Measurements from ENCODE around the gene CYP2A6. TPM values are rescaled to one million over a fixed set of nuclear protein-coding genes. Genes with fewer than 3 reads are reported as not detected.
"Not testable (repeated sequence)": the region's sequence is repeated elsewhere in the genome, so short reads cannot be mapped to it uniquely, and the experiment has no call there.

The CYP2A6 gene
- total and polyA plus RNA-seq, 12 donors = 0.11 to 2.1 (median 0.57) TPM; not detected in 1

DNA sequence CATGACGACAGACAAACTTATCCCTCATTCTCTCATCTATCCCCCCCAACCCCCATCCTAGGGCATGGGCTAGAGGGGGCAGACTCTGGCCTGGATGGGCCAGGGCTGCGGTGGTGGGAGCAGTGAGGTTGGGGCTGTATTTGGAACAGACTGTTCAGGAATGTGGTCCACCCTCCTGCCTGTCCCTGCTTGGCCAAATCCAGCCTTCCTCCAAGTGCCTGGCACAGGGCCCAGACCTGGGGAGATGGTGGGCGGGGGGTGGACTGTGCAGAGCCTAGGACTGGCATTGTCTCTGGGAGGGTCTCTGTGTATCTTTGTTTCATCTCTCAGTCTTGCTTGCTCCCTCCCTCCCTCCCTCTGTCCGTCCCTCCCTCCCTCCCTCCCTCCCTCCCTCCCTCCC, 37.1 kb downstream of the CYP2A6 start:
- intact Hi-C loops (cut with DNase I) = no loop called here
- Histone ChIP-seq H3K4me3 (no peak overlapping the region), H3K36me3 (replicated peaks in 1 of 2) (peaks cover 0 to 14% of the 10 kb centered on the region in 2 donors), H3K4me1 (replicated peaks in 1 of 2) (peaks cover 9 to 19% of the 10 kb centered on the region in 2 donors), H3K9me3 (replicated peaks in 1 of 3) (no peaks in the 10 kb centered on the region), H3K27me3 (no peaks in the 10 kb centered on the region), H3K27ac (peak overlapping the region in 1 of 5 donors; percentile 58)
- TF ChIP-seq POLR2A (IDR thresholded peaks at IDR 0.05) = no peak
- TF ChIP-seq, protein P1, sequence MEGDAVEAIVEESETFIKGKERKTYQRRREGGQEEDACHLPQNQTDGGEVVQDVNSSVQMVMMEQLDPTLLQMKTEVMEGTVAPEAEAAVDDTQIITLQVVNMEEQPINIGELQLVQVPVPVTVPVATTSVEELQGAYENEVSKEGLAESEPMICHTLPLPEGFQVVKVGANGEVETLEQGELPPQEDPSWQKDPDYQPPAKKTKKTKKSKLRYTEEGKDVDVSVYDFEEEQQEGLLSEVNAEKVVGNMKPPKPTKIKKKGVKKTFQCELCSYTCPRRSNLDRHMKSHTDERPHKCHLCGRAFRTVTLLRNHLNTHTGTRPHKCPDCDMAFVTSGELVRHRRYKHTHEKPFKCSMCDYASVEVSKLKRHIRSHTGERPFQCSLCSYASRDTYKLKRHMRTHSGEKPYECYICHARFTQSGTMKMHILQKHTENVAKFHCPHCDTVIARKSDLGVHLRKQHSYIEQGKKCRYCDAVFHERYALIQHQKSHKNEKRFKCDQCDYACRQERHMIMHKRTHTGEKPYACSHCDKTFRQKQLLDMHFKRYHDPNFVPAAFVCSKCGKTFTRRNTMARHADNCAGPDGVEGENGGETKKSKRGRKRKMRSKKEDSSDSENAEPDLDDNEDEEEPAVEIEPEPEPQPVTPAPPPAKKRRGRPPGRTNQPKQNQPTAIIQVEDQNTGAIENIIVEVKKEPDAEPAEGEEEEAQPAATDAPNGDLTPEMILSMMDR (IDR thresholded peaks at IDR 0.05) = no peak
- DNase-seq = no peak
- 21 to 55% (median 39%) methylated on average over 2 to 4 of the region's 4 CpGs for WGBS, 4 donors

DNA sequence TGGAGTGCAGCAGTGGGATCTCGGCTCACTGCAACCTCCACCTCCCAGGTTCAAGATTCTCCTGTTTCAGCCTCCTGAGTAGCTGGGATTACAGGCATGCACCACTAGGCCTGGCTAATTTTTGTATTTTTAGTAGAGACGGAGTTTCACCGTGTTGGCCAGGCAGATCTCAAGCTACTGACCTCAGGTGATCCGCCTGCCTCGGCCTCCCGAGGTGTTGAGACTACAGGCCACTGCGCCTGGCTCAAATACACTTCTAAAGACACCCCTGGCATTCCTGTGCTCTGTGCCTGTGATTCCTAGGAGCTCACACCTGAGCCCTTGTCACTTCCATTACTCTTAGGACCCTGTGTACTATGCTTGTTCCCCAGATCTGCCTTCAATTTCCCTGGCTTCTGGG, 37.7 kb downstream of the CYP2A6 start:
- intact Hi-C loops (cut with DNase I); H3K27me3 ChIP-seq; H3K9me3 ChIP-seq (replicated peaks in 1 of 3); DNase-seq; H3K4me3 ChIP-seq: not testable (repeated sequence)
- peaks cover 9 to 22% of the 10 kb centered on the region in 2 donors for H3K4me1 ChIP-seq (replicated peaks in 1 of 2)
- peaks cover 0 to 20% of the 10 kb centered on the region in 2 donors for H3K36me3 ChIP-seq (replicated peaks in 1 of 2)
- peak overlapping the region in 1 of 5 donors; percentile 58 for H3K27ac ChIP-seq
- 69 to 90% (median 86%) methylated on average over 5 to 7 of the region's 7 CpGs for WGBS, 4 donors

DNA sequence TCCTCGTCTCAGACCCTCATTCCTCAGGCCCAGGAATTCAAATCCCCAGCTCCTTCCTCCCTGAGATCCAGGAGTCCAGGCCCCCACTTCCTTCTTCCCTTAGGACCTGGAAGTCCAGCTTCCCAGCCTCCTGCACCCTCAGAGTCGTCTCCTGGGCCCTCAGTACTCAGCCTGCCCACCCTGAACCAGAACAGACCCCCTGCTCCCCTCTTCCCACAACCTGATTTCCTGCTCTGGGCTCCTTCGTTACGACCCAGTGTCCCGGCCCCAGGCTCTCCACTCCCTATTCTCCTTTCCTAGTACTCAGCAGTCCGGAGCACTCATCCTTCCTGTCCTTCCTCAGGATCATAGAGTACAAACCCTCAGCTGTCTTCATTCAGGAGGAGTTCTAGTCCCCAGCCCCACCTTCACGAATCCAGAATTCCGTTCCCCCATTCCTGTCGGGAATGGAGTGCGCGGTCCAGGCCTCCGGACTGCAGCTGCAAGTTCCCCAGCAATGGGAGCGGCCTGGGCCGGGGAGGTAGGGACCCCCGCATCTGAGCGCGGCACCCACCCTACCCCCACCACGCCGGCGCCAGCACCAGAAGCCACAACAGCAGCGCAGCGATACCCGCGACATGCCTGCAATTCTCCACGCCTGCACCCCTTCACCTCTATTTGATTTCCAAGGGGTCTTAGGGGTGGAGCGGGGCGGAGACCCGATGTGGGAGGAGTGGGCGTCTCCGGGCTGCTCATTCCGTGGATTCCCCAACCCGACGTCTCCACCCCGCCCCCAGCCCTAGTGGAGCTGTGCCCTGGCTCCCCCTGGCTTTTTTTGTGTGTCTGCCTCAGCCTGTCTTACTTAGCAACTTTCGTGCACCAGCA, 38.5 kb downstream of the CYP2A6 start:
- H3K27me3 ChIP-seq = no peaks in the 10 kb centered on the region
- H3K4me3 ChIP-seq = peak overlapping the region in 1 of 4 donors; percentile 30
- peak overlapping the region in 3 of 5 donors; percentile 47 to 84 (median 63) for H3K27ac ChIP-seq
- H3K4me1 ChIP-seq (replicated peaks in 1 of 2) = peaks cover 9 to 30% of the 10 kb centered on the region in 2 donors
- no peak for TF ChIP-seq POLR2A (IDR thresholded peaks at IDR 0.05)
- TF ChIP-seq, protein P1 (IDR thresholded peaks at IDR 0.05) = no peak
- DNase-seq = no peak
- intact Hi-C loops (cut with DNase I) = no loop called here
- WGBS, 4 donors = 24 to 38% (median 31%) methylated on average over 18 to 35 of the region's 35 CpGs
- H3K36me3 ChIP-seq (replicated peaks in 1 of 2) = peaks cover 0 to 25% of the 10 kb centered on the region in 2 donors
- no peaks in the 10 kb centered on the region for H3K9me3 ChIP-seq (replicated peaks in 1 of 3)

DNA sequence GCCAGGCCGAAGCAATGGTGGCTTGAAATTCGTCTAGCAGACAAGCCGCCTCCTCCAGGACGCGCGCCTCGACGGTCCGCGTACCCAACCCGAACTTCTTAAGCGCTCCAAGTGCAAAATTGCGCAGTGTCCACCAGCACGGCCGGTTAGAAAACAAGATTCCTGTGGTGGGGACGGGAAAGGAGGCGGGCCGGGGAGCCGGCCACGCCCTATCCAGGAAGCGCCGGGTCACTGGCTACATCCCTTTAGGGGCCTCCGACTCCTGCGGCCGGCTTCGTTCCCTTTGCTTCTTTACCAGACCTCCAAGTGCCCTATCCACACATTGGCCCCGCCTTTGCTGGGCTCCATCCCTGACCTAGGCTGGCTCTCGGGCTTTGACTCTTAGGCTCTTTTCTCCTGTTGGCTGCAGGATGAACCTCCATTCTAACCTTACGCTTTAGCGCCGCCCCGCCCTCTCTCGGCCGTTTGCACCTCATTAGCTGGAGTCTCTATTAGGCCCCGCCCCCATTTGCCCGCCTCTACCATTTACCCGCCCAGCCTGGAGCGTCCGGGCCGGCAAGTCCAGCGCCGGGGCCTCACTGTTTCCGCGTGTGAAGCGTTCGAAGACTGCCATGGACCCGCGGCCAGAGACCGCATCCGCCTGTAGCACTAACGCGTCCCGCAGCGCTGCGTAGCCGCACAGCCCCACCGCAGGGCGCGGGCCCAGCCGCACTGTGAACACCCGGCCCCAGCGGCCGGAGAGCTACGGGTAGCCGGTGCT, 39.4 kb downstream of the CYP2A6 start:
- H3K9me3 ChIP-seq (replicated peaks in 1 of 3); H3K27me3 ChIP-seq; intact Hi-C loops (cut with DNase I): not testable (repeated sequence)
- peaks cover 0 to 25% of the 10 kb centered on the region in 2 donors for H3K36me3 ChIP-seq (replicated peaks in 1 of 2)
- WGBS, 4 donors = 1 to 14% (median 6%) methylated on average over 10 to 60 of the region's 65 CpGs
- peak overlapping the region in 4 of 5 donors; percentile 13 to 84 (median 55) for H3K27ac ChIP-seq
- TF ChIP-seq, protein P1 (IDR thresholded peaks at IDR 0.05) = peak in 2 of 6 experiments; percentile 26 to 27
- peaks cover 10 to 39% of the 10 kb centered on the region in 2 donors for H3K4me1 ChIP-seq (replicated peaks in 1 of 2)
- peak; percentile 72 to 91 (median 82) for DNase-seq
- H3K4me3 ChIP-seq = peak overlapping the region in 1 of 4 donors; percentile 30

Data from adrenal gland (tissue), 12 donors.